B cell (primary cell): ENCODE results near the gene EFNA1. TPM values are rescaled to one million over a fixed set of nuclear protein-coding genes. Genes with fewer than 3 reads are reported as not detected.

Source experiments
- ATAC-seq: fragments of 200-7000 bp; cut with Tn5 transposase; one replicate; pipeline ENCODE4 v1.10.0; 2021; ENCODE audit warnings: low read depth, mild to moderate bottlenecking, moderate number of reproducible peaks, moderate library complexity
- CTCF ChIA-PET: fragments of 350-600 bp; sonication (Branson Sonifier 250); formaldehyde crosslinking; loops from one replicate; lab custom pipeline; 2021; ENCODE audit warnings: antibody characterized with exemption, inconsistent platforms; lab: Charles Lee
- POLR2A ChIA-PET: fragments of 350-600 bp; sonication (Branson Sonifier 250); formaldehyde crosslinking; loops from one replicate; lab custom pipeline; 2021; ENCODE audit warnings: antibody characterized with exemption; lab: Charles Lee
- DNase-seq: peaks from one replicate; pipeline ENCODE4 v3.0.0; 2013
- H2AFZ ChIP-seq: 2 replicates; pipeline ENCODE4 v1.6.1; 2012; ENCODE audit warnings: mild to moderate bottlenecking, low read depth, low read length; ENCODE audit not compliant: insufficient read depth, poor library complexity, severe bottlenecking
- H3K27ac ChIP-seq, 2 donors: 1 replicate in 1 of 2; 2 replicates in 1 of 2; pipeline ENCODE4 v1.5.1; 2012 to 2013; ENCODE audit warnings: low read length in 2 of 2, mild to moderate bottlenecking in 2 of 2, moderate library complexity in 1 of 2
- H3K27me3 ChIP-seq, 4 experiments: fragments of 200-600 bp in 1 of 4; sonication (generic) in 1 of 4; replicated peaks in 1 of 4; 1 replicate in 2 of 4; 2 replicates in 2 of 4; pipeline versions ENCODE4 v1.6.1 to v1.7.0; 2013 to 2016; ENCODE audit warnings: low read length in 3 of 4, mild to moderate bottlenecking in 2 of 4, mixed read lengths in 1 of 4, moderate library complexity in 1 of 4; ENCODE audit not compliant: insufficient read depth in 4 of 4, control insufficient read depth in 3 of 4; ENCODE audit errors: control extremely low read depth in 1 of 4
- H3K36me3 ChIP-seq, 2 experiments: replicated peaks in 1 of 2; 1 replicate in 1 of 2; 2 replicates in 1 of 2; pipeline versions ENCODE4 v1.6.1 to v1.7.1; 2013; ENCODE audit warnings: low read length in 1 of 2; ENCODE audit not compliant: insufficient read depth in 2 of 2, control insufficient read depth in 1 of 2; ENCODE audit errors: control extremely low read depth in 1 of 2, extremely low read depth in 1 of 2
- H3K4me1 ChIP-seq, 2 donors: fragments of 200-600 bp in 1 of 2; sonication (generic) in 1 of 2; 1 replicate in 1 of 2; 2 replicates in 1 of 2; pipeline versions ENCODE4 v1.5.1 to v1.6.1; 2013 to 2017; ENCODE audit warnings: low read length in 2 of 2; ENCODE audit not compliant: control insufficient read depth in 2 of 2, insufficient read depth in 2 of 2
- H3K4me2 ChIP-seq: replicated peaks from 2 replicates; pipeline ENCODE3; 2012; ENCODE audit warnings: mild to moderate bottlenecking, low read depth, low read length; ENCODE audit not compliant: poor library complexity, severe bottlenecking
- H3K4me3 ChIP-seq, 5 experiments: fragments of 200-600 bp in 1 of 5; sonication (generic) in 1 of 5; 1 replicate in 3 of 5; 2 replicates in 2 of 5; pipeline versions ENCODE4 v1.5.1 to v1.7.0; 2011 to 2016; ENCODE audit warnings: low read length in 4 of 5, mild to moderate bottlenecking in 4 of 5, low read depth in 2 of 5, control low read depth in 1 of 5, moderate library complexity in 1 of 5; ENCODE audit not compliant: insufficient read depth in 1 of 5; ENCODE audit errors: control extremely low read depth in 1 of 5, extremely low read depth in 1 of 5
- H3K79me2 ChIP-seq: fragments of 200-600 bp; sonication (generic); one replicate; pipeline ENCODE4 v1.6.0; 2016; ENCODE audit warnings: low read length; ENCODE audit not compliant: control insufficient read depth, insufficient read depth
- H3K9ac ChIP-seq: fragments of 200-600 bp; sonication (generic); 2 replicates; pipeline ENCODE4 v1.6.1; 2017; ENCODE audit warnings: mild to moderate bottlenecking, low read length, moderate library complexity
- H3K9me3 ChIP-seq, 3 donors: one replicate each; pipeline versions ENCODE4 v1.6.1 to v1.7.1; 2013; ENCODE audit warnings: low read length in 2 of 3; ENCODE audit not compliant: control insufficient read depth in 2 of 3, insufficient read depth in 1 of 3; ENCODE audit errors: control extremely low read depth in 1 of 3
- H4K20me1 ChIP-seq: 2 replicates; pipeline ENCODE4 v1.6.0; 2012; ENCODE audit warnings: mild to moderate bottlenecking, low read length; ENCODE audit not compliant: insufficient read depth, control insufficient read depth, poor library complexity, severe bottlenecking
- H3K27ac Mint-ChIP-seq: one replicate; pipeline ENCODE4 v1.8.0; 2021; ENCODE audit warnings: mixed read lengths
- H3K27me3 Mint-ChIP-seq: one replicate; pipeline ENCODE4 v1.8.0; 2021; ENCODE audit warnings: mixed read lengths
- H3K4me1 Mint-ChIP-seq: one replicate; pipeline ENCODE4 v1.8.0; 2021; ENCODE audit warnings: mixed read lengths
- H3K4me3 Mint-ChIP-seq: one replicate; pipeline ENCODE4 v1.8.0; 2021; ENCODE audit warnings: mixed read lengths
- H3K9me3 Mint-ChIP-seq: one replicate; pipeline ENCODE4 v1.8.0; 2022; ENCODE audit warnings: mixed read lengths; ENCODE audit not compliant: insufficient read depth
- EZH2 ChIP-seq: IDR thresholded peaks from 2 replicates; pipeline ENCODE4 v1.6.1; 2012; ENCODE audit warnings: borderline replicate concordance, low read depth, mild to moderate bottlenecking, moderate library complexity, low read length; ENCODE audit not compliant: insufficient read depth, poor library complexity, severe bottlenecking
- WGBS: methylation state at CpG from one replicate; pipeline ENCODE4 v1.1.5; 2013; ENCODE audit warnings: missing lambda C conversion rate; ENCODE audit not compliant: insufficient coverage; 5-methylcytosine and 5-hydroxymethylcytosine counted together
- intact Hi-C: fragments of 100-400 bp; cut with micrococcal nuclease; formaldehyde crosslinking; loops from one replicate; pipeline ENCODE4 v1.10.0; 2022
- polyA plus RNA-seq: library from polyadenylated mRNA; depleted of rRNA; stranded (reverse); fragments of >200 nt; gene quantifications from 2 replicates; pipeline ENCODE4 v1.2.3, GENCODE V29; 2012
- total RNA-seq, 2 donors: library from RNA; stranded (reverse); fragments of 120-200 nt in 1 of 2; gene quantifications; 1 replicate in 1 of 2; 2 replicates in 1 of 2; pipeline versions ENCODE4 v1.2.3 to v1.2.4, GENCODE V29; 2013 to 2022
- TF ChIP-seq, protein P1 (sequence below): fragments of 200-600 bp; IDR thresholded peaks from one replicate; pipeline ENCODE4 v1.8.0; 2022; ENCODE audit warnings: antibody characterized with exemption, mild to moderate bottlenecking

The EFNA1 gene
- total and polyA plus RNA-seq, 2 donors (not counting 1 experiment from before 2014, with no cell fraction given) = 0.28 TPM; not detected in 1

DNA sequence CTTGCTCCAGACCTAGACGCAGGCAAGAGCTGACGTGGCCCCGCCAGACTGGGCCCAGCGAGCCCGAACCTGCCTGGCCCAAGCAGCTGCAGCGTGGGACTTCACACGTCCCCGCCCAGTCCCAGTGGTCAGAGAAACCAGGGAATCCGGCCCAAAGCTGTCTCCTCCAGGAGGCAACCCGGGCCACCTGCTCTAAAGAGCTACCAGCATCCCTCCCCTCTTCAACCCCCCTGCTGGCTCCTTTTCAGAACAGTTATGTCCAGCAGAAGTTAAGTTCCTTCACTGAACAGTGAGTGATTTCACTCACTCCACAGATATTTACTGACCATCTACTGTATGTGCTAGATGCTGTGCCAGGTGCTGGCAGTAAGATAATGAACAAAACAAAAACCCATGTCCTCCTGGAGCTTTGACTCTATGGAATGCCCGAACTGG lies 2.1 kb upstream of the EFNA1 start:
- DNase-seq = no peak
- WGBS = 89% methylated on average over 9 of the region's 11 CpGs
- Mint-ChIP-seq H3K4me1 (peaks cover 34% of the 10 kb centered on the region), H3K9me3 (no peaks in the 10 kb centered on the region), H3K27ac (no peak overlapping the region), H3K27me3 (peaks cover 55% of the 10 kb centered on the region), H3K4me3 (peak overlapping the region; percentile 55)
- H4K20me1 ChIP-seq = peaks cover 8% of the 10 kb centered on the region
- H3K27ac ChIP-seq = no peak overlapping the region
- intact Hi-C loops = loop anchor here (5.0 kb wide), 2 partner anchors 33 to 42 kb away; no protein-coding TSS in a partner anchor
- no peak overlapping the region for H3K4me3 ChIP-seq
- peaks cover 0 to 54% (median 27%) of the 10 kb centered on the region in 4 experiments for H3K27me3 ChIP-seq
- no peaks in the 10 kb centered on the region for H3K79me2 ChIP-seq
- POLR2A ChIA-PET = no interaction called here
- H3K4me1 ChIP-seq = peaks cover 34 to 36% of the 10 kb centered on the region in 2 donors
- no peak overlapping the region for H3K4me2 ChIP-seq
- no peak for ATAC-seq
- CTCF ChIA-PET = interaction anchor here (1.2 to 2.3 kb wide), 3 partner anchors 10 to 41 kb away, joined by 3 to 10 read pairs (median 5); partner anchors contain the start of gene SLC50A1
- no peaks in the 10 kb centered on the region for H3K36me3 ChIP-seq
- H3K9ac ChIP-seq = no peak overlapping the region
- peaks cover 0 to 7% (median 0%) of the 10 kb centered on the region in 3 donors for H3K9me3 ChIP-seq
- TF ChIP-seq EZH2 = no peak
- TF ChIP-seq, protein P1, sequence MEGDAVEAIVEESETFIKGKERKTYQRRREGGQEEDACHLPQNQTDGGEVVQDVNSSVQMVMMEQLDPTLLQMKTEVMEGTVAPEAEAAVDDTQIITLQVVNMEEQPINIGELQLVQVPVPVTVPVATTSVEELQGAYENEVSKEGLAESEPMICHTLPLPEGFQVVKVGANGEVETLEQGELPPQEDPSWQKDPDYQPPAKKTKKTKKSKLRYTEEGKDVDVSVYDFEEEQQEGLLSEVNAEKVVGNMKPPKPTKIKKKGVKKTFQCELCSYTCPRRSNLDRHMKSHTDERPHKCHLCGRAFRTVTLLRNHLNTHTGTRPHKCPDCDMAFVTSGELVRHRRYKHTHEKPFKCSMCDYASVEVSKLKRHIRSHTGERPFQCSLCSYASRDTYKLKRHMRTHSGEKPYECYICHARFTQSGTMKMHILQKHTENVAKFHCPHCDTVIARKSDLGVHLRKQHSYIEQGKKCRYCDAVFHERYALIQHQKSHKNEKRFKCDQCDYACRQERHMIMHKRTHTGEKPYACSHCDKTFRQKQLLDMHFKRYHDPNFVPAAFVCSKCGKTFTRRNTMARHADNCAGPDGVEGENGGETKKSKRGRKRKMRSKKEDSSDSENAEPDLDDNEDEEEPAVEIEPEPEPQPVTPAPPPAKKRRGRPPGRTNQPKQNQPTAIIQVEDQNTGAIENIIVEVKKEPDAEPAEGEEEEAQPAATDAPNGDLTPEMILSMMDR = no peak
- no peak overlapping the region for H2AFZ ChIP-seq

DNA sequence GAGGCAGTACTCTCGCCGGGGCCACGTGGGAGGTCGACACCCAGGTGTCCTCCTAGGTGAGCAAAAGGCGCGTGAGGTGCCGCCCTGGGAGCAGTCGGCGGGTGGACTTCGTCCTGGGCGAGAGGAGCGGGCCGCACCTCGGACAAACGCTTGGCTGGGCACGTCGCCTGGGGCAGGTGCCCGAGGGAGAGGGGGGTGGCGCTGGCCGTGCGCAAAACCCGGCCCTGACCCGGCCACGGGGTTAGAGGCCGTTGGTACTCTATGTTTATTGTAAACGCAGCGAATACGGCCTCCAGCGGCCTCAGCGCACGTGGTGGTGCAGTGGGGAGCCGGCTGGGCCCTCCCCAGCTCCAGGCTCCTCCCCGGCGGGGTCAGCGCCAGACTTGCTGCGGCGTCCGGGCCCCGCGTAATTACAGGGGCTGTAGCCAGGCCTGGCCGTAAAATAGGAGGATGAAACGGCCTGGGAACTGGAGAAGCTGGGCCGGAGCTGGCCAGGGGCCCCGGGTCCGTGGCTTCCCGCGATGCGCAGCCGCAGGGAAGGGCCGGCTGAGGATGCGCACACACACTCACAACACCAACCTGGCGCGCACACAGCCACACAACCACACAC lies 1.6 kb upstream of the EFNA1 start:
- Histone ChIP-seq H3K36me3 (no peaks in the 10 kb centered on the region), H3K4me2 (peak overlapping the region; percentile 98), H2AFZ (peak overlapping the region; percentile 71), H3K27ac (no peak overlapping the region), H3K27me3 (peaks cover 0 to 54% (median 27%) of the 10 kb centered on the region in 4 experiments), H3K79me2 (no peaks in the 10 kb centered on the region), H3K9ac (peak overlapping the region; percentile 64), H4K20me1 (peaks cover 8% of the 10 kb centered on the region), H3K9me3 (peaks cover 0 to 7% (median 0%) of the 10 kb centered on the region in 3 donors), H3K4me1 (peaks cover 34 to 36% of the 10 kb centered on the region in 2 donors), H3K4me3 (no peak overlapping the region)
- WGBS = 80% methylated on average over 50 of the region's 53 CpGs
- peaks cover 34% of the 10 kb centered on the region for H3K4me1 Mint-ChIP-seq
- POLR2A ChIA-PET = no interaction called here
- H3K4me3 Mint-ChIP-seq = peak overlapping the region; percentile 93
- peaks cover 57% of the 10 kb centered on the region for H3K27me3 Mint-ChIP-seq
- TF ChIP-seq, protein P1 = no peak
- no peak for TF ChIP-seq EZH2
- H3K9me3 Mint-ChIP-seq = no peaks in the 10 kb centered on the region
- CTCF ChIA-PET = interaction anchor here (1.2 to 2.3 kb wide), 3 partner anchors 9 to 41 kb away, joined by 3 to 10 read pairs (median 5); partner anchors contain the start of gene SLC50A1
- no peak overlapping the region for H3K27ac Mint-ChIP-seq
- DNase-seq (no peak), ATAC-seq (no peak)
- intact Hi-C loops = loop anchor here (5.0 kb wide), 2 partner anchors 34 to 41 kb away; no protein-coding TSS in a partner anchor
